ENCODE results near the gene FGD6.
"Not testable (repeated sequence)": the region's sequence is repeated elsewhere in the genome, so short reads cannot be mapped to it uniquely, and the experiment has no call there.

The FGD6 gene

GRCh38 chr12:95114766-95115405 lies 102.4 kb downstream of the FGD6 start:
- Mint-ChIP-seq H3K27me3 (no peaks in the 10 kb centered on the region), H3K27ac (peak overlapping the region; percentile 76)

DNA sequence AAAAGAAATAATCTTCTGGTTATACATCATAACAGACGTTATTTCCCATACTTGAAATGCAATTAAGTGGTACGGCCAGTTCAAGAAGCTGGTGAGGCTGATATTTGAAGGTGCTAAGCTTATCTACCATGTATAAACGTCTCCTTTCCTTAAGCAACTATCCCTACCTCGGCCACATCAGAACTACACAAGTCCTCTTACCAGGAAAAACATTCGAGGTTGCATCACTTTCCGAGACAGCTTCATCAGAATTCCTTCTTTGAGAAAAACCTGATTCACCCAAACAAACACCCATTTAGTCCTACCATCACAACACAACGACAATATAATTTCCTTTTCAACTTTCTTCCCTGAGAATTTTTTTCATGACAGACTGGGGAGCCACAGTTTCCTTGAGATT lies 109.9 kb downstream of the FGD6 start:
- Mint-ChIP-seq H3K4me3 (no peak overlapping the region), H3K9me3 (no peaks in the 10 kb centered on the region), H3K4me1 (peaks cover 11% of the 10 kb centered on the region), H3K27me3 (no peaks in the 10 kb centered on the region), H3K36me3 (no peaks in the 10 kb centered on the region), H3K27ac (no peak overlapping the region)

More at GRCh38 chr12:95114766-95115405, 102.4 kb downstream of the FGD6 start:
- no peak overlapping the region for H3K4me3 Mint-ChIP-seq
- H3K9me3 Mint-ChIP-seq: no peaks in the 10 kb centered on the region
- no peaks in the 10 kb centered on the region for H3K36me3 Mint-ChIP-seq
- H3K4me1 Mint-ChIP-seq: peaks cover 4% of the 10 kb centered on the region

- no peak overlapping the region for H3K4me3 Mint-ChIP-seq
- no peaks in the 10 kb centered on the region for H3K9me3 Mint-ChIP-seq
- peaks cover 7% of the 10 kb centered on the region for H3K4me1 Mint-ChIP-seq
- H3K36me3 Mint-ChIP-seq: no peaks in the 10 kb centered on the region
- no peaks in the 10 kb centered on the region for H3K27me3 Mint-ChIP-seq
- no peak overlapping the region for H3K27ac Mint-ChIP-seq
These were observed 111.7 kb downstream of the FGD6 start for GRCh38 chr12:95105540-95105939.

- Mint-ChIP-seq H3K36me3 (no peaks in the 10 kb centered on the region), H3K27me3 (no peaks in the 10 kb centered on the region), H3K9me3 (no peaks in the 10 kb centered on the region), H3K27ac (no peak overlapping the region), H3K4me1 (peaks cover 7% of the 10 kb centered on the region), H3K4me3 (no peak overlapping the region)
These were observed 112.3 kb downstream of the FGD6 start for GRCh38 chr12:95104919-95105452.

GRCh38 chr12:95102916-95103671 lies 114.2 kb downstream of the FGD6 start:
- Mint-ChIP-seq H3K27me3 (no peaks in the 10 kb centered on the region), H3K9me3 (no peaks in the 10 kb centered on the region), H3K27ac (peak overlapping the region; percentile 85), H3K4me3 (no peak overlapping the region), H3K4me1 (peaks cover 7% of the 10 kb centered on the region), H3K36me3 (no peaks in the 10 kb centered on the region)

DNA sequence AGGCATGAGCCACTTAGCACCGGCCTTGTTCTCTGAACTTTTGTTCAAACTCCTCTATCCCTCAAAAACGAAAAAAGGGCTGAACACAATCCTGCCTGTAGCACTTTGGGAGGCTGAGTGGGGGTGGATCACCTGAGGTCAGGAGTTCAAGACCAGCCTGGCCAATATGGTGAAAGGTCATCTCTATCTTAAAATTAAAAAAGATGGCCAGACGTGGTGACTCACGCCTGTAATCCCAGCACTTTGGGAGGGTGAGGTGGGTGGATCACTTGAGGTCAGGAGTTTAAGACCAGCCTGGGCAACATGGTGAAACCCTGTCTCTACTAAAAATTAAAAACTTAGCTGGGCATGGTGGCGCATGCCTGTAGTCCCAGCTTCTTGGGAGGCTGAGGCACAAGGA lies 115.3 kb downstream of the FGD6 start:
- H3K4me1 Mint-ChIP-seq, H3K36me3 Mint-ChIP-seq, H3K9me3 Mint-ChIP-seq, H3K27me3 Mint-ChIP-seq, H3K27ac Mint-ChIP-seq, H3K4me3 Mint-ChIP-seq: not testable (repeated sequence)

- Mint-ChIP-seq H3K4me3 (no peak overlapping the region), H3K36me3 (no peaks in the 10 kb centered on the region), H3K27ac (no peak overlapping the region), H3K4me1 (peaks cover 7% of the 10 kb centered on the region), H3K9me3 (no peaks in the 10 kb centered on the region), H3K27me3 (no peaks in the 10 kb centered on the region)
These were observed 116.7 kb downstream of the FGD6 start for GRCh38 chr12:95100264-95101190.

- peaks cover 7% of the 10 kb centered on the region for H3K4me1 Mint-ChIP-seq
- H3K9me3 Mint-ChIP-seq: no peaks in the 10 kb centered on the region
- no peaks in the 10 kb centered on the region for H3K27me3 Mint-ChIP-seq
- no peak overlapping the region for H3K27ac Mint-ChIP-seq
- no peak overlapping the region for H3K4me3 Mint-ChIP-seq
- H3K36me3 Mint-ChIP-seq: no peaks in the 10 kb centered on the region
These were observed 117.9 kb downstream of the FGD6 start for GRCh38 chr12:95099270-95099790.

DNA sequence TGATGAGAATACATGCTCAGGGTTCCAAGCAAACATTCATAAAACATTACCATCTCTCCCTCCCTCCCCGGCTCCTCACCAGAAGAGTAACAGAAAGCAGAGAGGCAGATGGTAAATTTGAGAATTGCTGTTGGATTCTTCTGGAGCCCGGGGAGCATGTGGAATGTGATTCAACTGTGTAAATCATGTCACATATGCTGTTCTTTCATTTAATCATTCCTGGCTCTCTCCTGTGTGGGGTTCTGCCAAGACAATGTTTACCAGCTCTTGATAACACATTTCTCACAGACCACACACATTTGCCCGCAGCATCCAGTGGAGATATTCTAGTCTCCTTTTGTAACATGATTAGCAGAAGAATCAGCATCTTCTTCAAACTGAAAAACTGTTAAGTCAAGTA lies 120.4 kb downstream of the FGD6 start:
- H3K27ac Mint-ChIP-seq: no peak overlapping the region
- H3K27me3 Mint-ChIP-seq: no peaks in the 10 kb centered on the region
- no peaks in the 10 kb centered on the region for H3K36me3 Mint-ChIP-seq
- no peaks in the 10 kb centered on the region for H3K9me3 Mint-ChIP-seq
- no peak overlapping the region for H3K4me3 Mint-ChIP-seq
- H3K4me1 Mint-ChIP-seq: no peaks in the 10 kb centered on the region

DNA sequence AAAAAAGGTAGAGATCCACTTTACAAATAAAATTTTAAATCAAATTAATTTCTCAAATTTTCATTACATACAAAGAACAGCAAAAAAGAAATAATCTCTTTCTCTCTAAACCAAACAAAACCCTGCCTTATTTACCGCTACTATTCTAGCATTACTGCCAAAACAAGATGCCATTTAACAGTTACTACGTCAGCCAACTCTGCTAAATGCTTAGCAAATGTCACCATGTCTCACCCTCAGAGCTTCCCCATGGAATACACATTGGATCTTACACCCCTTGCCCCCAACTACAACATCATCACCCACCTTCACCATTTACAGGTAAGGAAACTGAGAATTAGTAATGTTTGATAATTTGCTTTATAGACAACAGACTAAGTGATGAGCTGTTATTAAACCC lies 120.9 kb downstream of the FGD6 start:
- no peak overlapping the region for H3K4me3 Mint-ChIP-seq
- no peaks in the 10 kb centered on the region for H3K36me3 Mint-ChIP-seq
- H3K9me3 Mint-ChIP-seq: no peaks in the 10 kb centered on the region
- H3K27me3 Mint-ChIP-seq: no peaks in the 10 kb centered on the region
- H3K4me1 Mint-ChIP-seq: no peaks in the 10 kb centered on the region
- no peak overlapping the region for H3K27ac Mint-ChIP-seq

DNA sequence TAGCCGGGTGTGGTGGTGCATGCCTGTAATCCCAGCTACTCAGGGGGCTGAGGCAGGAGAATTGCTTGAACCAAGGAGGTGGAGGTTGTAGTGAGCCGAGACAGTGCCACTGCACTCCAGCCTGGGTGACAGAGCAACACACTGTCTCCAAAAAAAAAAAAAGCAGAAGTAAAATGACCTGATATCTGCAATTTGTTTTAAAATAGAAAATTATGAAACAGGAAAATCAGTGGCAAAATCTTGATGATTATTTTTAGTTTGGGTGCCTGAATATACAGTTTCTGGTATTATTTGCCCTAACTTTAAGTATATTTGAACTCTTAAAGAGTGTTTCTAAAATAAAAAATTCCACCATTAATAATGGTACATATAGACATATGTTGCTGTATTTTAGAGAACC lies 121.4 kb downstream of the FGD6 start:
- H3K4me3 Mint-ChIP-seq, H3K36me3 Mint-ChIP-seq, H3K4me1 Mint-ChIP-seq, H3K9me3 Mint-ChIP-seq, H3K27me3 Mint-ChIP-seq, H3K27ac Mint-ChIP-seq: not testable (repeated sequence)

DNA sequence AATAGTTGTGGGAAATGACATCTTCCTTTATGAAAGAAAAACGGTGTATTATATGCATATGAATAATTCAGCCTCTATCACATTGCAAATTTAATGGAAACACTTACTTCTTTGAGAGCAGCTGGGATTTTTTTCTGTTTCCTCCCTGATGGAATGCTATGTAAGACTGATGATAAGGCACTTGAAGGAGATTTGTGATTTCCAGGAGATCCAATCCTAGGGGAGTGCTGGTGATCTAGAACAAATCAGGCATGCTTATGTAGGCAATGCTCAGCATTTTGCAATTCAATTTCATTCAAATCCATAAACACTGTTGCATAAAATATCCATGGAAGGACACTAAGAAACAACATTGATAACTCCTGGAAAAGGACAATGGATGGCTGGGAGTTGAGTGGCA lies 127.8 kb downstream of the FGD6 start:
- no peaks in the 10 kb centered on the region for H3K4me1 Mint-ChIP-seq
- H3K4me3 Mint-ChIP-seq: no peak overlapping the region
- H3K27me3 Mint-ChIP-seq: no peaks in the 10 kb centered on the region
- no peaks in the 10 kb centered on the region for H3K9me3 Mint-ChIP-seq
- no peak overlapping the region for H3K27ac Mint-ChIP-seq
- no peaks in the 10 kb centered on the region for H3K36me3 Mint-ChIP-seq

GRCh38 chr12:95088379-95088778 lies 128.9 kb downstream of the FGD6 start:
- no peaks in the 10 kb centered on the region for H3K27me3 Mint-ChIP-seq
- H3K4me1 Mint-ChIP-seq: no peaks in the 10 kb centered on the region
- no peaks in the 10 kb centered on the region for H3K36me3 Mint-ChIP-seq
- H3K4me3 Mint-ChIP-seq: no peak overlapping the region
- H3K27ac Mint-ChIP-seq: no peak overlapping the region
- no peaks in the 10 kb centered on the region for H3K9me3 Mint-ChIP-seq

DNA sequence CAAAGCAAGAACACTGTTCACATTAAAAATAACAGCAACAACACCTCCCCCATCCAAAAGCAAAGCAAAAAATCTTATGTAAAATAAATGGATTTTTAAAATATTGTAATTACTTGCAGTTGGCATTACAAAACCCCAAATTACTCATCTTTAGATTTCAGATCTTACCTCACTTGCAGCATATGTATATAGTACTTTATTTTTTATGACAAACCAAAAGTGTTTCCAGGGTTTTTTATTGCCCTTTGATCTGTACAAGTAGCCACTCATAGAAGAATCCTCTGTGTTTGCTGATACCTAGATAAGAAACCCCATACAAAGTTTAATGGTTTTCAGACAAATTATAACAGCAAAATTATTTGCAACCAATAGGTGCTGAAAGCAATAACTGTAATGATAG lies 131.7 kb downstream of the FGD6 start:
- Mint-ChIP-seq H3K27ac (no peak overlapping the region), H3K4me1 (no peaks in the 10 kb centered on the region), H3K9me3 (no peaks in the 10 kb centered on the region), H3K27me3 (no peaks in the 10 kb centered on the region), H3K36me3 (no peaks in the 10 kb centered on the region), H3K4me3 (no peak overlapping the region)

- Mint-ChIP-seq H3K27ac (no peak overlapping the region), H3K4me1 (no peaks in the 10 kb centered on the region), H3K36me3 (no peaks in the 10 kb centered on the region), H3K27me3 (no peaks in the 10 kb centered on the region), H3K4me3 (no peak overlapping the region), H3K9me3 (no peaks in the 10 kb centered on the region)
These were observed 133.3 kb downstream of the FGD6 start for GRCh38 chr12:95083938-95084337.
